HepG2 (cell line): ENCODE data around the gene CLIP2. TPM values are rescaled to one million over a fixed set of nuclear protein-coding genes. Genes with fewer than 3 reads are reported as not detected.

ENCODE experiments used
- ATAC-seq: fragments of 200-7000 bp; cut with Tn5 transposase; 3 replicates; pipeline ENCODE4 v1.9.1; 2020; ENCODE audit warnings: mild to moderate bottlenecking, moderate library complexity
- BruUV-seq: library from RNA; stranded (reverse); fragments of 400-500 nt; replicated peaks from 2 replicates; lab custom pipeline; 2021; lab: Mats Ljungman, UMichigan
- CTCF ChIA-PET: fragments of 300-600 bp; formaldehyde crosslinking; extraction: SDS; loops from one replicate; lab custom pipeline; 2021; ENCODE audit warnings: low total read pairs, inconsistent platforms, low intra/inter-chr PET ratio; lab: Yijun Ruan, JAX
- POLR2A ChIA-PET: fragments of 350-600 bp; sonication (Branson Sonifier 250); formaldehyde crosslinking; loops from one replicate; lab custom pipeline; 2020; ENCODE audit warnings: antibody characterized with exemption, inconsistent platforms; lab: Yijun Ruan, JAX
- DNase-seq: peaks from one replicate; pipeline ENCODE4 v3.0.0-alpha.2; 2015; ENCODE audit warnings: low spot score
- FAIRE-seq: peaks from 3 replicates; lab custom pipeline; 2011; peaks lifted over from hg19 to GRCh38; lab: Jason Lieb, UNC
- H2AFZ ChIP-seq: one replicate; pipeline ENCODE4 v1.6.1; 2011; ENCODE audit warnings: low read length, inconsistent platforms
- H3K27ac ChIP-seq: fragments of 300-600 bp; 3 replicates; pipeline ENCODE4 v1.8.0; 2011; ENCODE audit warnings: mixed run types, mild to moderate bottlenecking, mixed read lengths, low read length, inconsistent platforms; ENCODE audit not compliant: insufficient read depth; ENCODE audit errors: extremely low read length
- H3K27me3 ChIP-seq, 2 experiments: fragments of 200-600 bp in 1 of 2; 2 replicates in 1 of 2; 3 replicates in 1 of 2; pipeline versions ENCODE4 v1.6.0 to v1.8.0; 2011; ENCODE audit warnings: low read length in 2 of 2, mild to moderate bottlenecking in 2 of 2, moderate library complexity in 2 of 2, inconsistent platforms in 1 of 2; ENCODE audit not compliant: insufficient read depth in 2 of 2, control insufficient read depth in 1 of 2
- H3K36me3 ChIP-seq, 2 experiments: fragments of 200-600 bp in 1 of 2; replicated peaks in 1 of 2; 2 replicates in 1 of 2; 3 replicates in 1 of 2; pipeline versions ENCODE4 v1.5.1 to v1.8.0; 2011; ENCODE audit warnings: low read length in 2 of 2, inconsistent platforms in 1 of 2; ENCODE audit not compliant: insufficient read depth in 2 of 2, control insufficient read depth in 1 of 2
- H3K4me1 ChIP-seq: 2 replicates; pipeline ENCODE4 v1.5.1; 2012; ENCODE audit warnings: low read length, inconsistent platforms; ENCODE audit not compliant: insufficient read depth
- H3K4me2 ChIP-seq: 2 replicates; pipeline ENCODE4 v1.6.0; 2011; ENCODE audit warnings: low read depth, low read length, inconsistent platforms
- H3K4me3 ChIP-seq, 3 experiments: fragments of 200-600 bp in 1 of 3; sonication (generic), shearing (Covaris generic) in 1 of 3; replicated peaks in 1 of 3; 2 replicates each; pipeline ENCODE4 v1.5.1; 2011 to 2016; ENCODE audit warnings: low read length in 3 of 3, inconsistent platforms in 2 of 3, low read depth in 2 of 3, mild to moderate bottlenecking in 2 of 3, control low read depth in 1 of 3, mixed read lengths in 1 of 3; ENCODE audit not compliant: insufficient read depth in 1 of 3
- H3K79me2 ChIP-seq: one replicate; pipeline ENCODE4 v1.6.1; 2011; ENCODE audit warnings: low read length, inconsistent platforms; ENCODE audit not compliant: insufficient read depth
- H3K9ac ChIP-seq: 2 replicates; pipeline ENCODE4 v1.6.0; 2011; ENCODE audit warnings: mild to moderate bottlenecking, low read depth, low read length, inconsistent platforms; ENCODE audit not compliant: insufficient read depth
- H3K9me3 ChIP-seq: 2 replicates; pipeline ENCODE4 v1.5.1; 2012; ENCODE audit warnings: mild to moderate bottlenecking, low read length
- H4K20me1 ChIP-seq: 2 replicates; pipeline ENCODE4 v1.6.0; 2011; ENCODE audit warnings: inconsistent platforms, mild to moderate bottlenecking, low read length, moderate library complexity; ENCODE audit not compliant: insufficient read depth
- AHDC1 ChIP-seq: sonication (generic); formaldehyde crosslinking; IDR thresholded peaks from 2 replicates; pipeline ENCODE4 v1.5.1; 2020; ENCODE audit warnings: mild to moderate bottlenecking, missing genetic modification reagents, borderline replicate concordance
- KDM1A ChIP-seq: IDR thresholded peaks from 2 replicates; pipeline ENCODE4 v1.6.1; 2016; ENCODE audit warnings: missing compliant biosample characterization
- SRY ChIP-seq: sonication (generic); formaldehyde crosslinking; IDR thresholded peaks from 2 replicates; pipeline ENCODE4 v1.8.0; 2022; ENCODE audit warnings: mild to moderate bottlenecking, missing genetic modification reagents
- ZBTB7A ChIP-seq: sonication (generic); formaldehyde crosslinking; IDR thresholded peaks from 2 replicates; pipeline ENCODE4 v1.8.0; 2022; ENCODE audit warnings: mild to moderate bottlenecking, missing genetic modification reagents
- ZFP41 ChIP-seq: sonication (generic); formaldehyde crosslinking; IDR thresholded peaks from 2 replicates; pipeline ENCODE4 v1.4.0; 2020; ENCODE audit warnings: mild to moderate bottlenecking, missing genetic modification reagents, borderline replicate concordance
- ZKSCAN8 ChIP-seq: IDR thresholded peaks from 2 replicates; pipeline ENCODE4 v1.6.1; 2016; ENCODE audit warnings: borderline replicate concordance, missing genetic modification reagents, missing compliant biosample characterization
- ZNF513 ChIP-seq: sonication (generic); formaldehyde crosslinking; conservative IDR thresholded peaks from 2 replicates; pipeline ENCODE4 v1.5.0; 2020; ENCODE audit warnings: missing genetic modification reagents
- ZNF710 ChIP-seq: sonication (generic); formaldehyde crosslinking; IDR thresholded peaks from 2 replicates; pipeline ENCODE4 v1.5.0; 2020; ENCODE audit warnings: mild to moderate bottlenecking, missing genetic modification reagents, borderline replicate concordance
- ZNF879 ChIP-seq: sonication (generic); formaldehyde crosslinking; IDR thresholded peaks from 2 replicates; pipeline ENCODE4 v1.8.1; 2023; ENCODE audit warnings: missing genetic modification reagents
- ZSCAN25 ChIP-seq: sonication (generic); formaldehyde crosslinking; IDR thresholded peaks from 2 replicates; pipeline ENCODE4 v1.8.0; 2022; ENCODE audit warnings: mild to moderate bottlenecking, missing genetic modification reagents
- WGBS: methylation state at CpG from one replicate; pipeline ENCODE4 v1.1.6; 2017; ENCODE audit warnings: low lambda C conversion rate; 5-methylcytosine and 5-hydroxymethylcytosine counted together
- in situ Hi-C: cut with HindIII; loops from 2 replicates; pipeline ENCODE4 v1.10.0; 2017; ENCODE audit warnings: low pct_unique_long_range_greater_than_20kb; ENCODE audit not compliant: extremely low pct_ligation_motif_present
- intact Hi-C: fragments of 100-400 bp; cut with micrococcal nuclease; formaldehyde crosslinking; loops from one replicate; pipeline ENCODE4 v1.10.0; 2022; ENCODE audit not compliant: unreplicated experiment
- polyA plus RNA-seq, 8 experiments: library from polyadenylated mRNA; depleted of rRNA in 3 of 8; stranded (reverse) in 7 of 8; unstranded in 1 of 8; fragments of >200 nt; fragmentation: Illumina TruSeq in 4 of 8; extraction: Trizol in 4 of 8; gene quantifications; 2 replicates each; pipeline versions ENCODE4 v1.2.1 to v1.2.3, GENCODE V29; 2011 to 2016; ENCODE audit warnings: low read depth in 4 of 8, missing spikeins in 1 of 8, mixed read lengths in 1 of 8; ENCODE audit not compliant: insufficient read depth in 1 of 8
- total RNA-seq, 5 experiments: library from RNA; depleted of rRNA; stranded (reverse); fragments of >200 nt; fragmentation: Illumina TruSeq; extraction: Trizol; gene quantifications; 2 replicates each; pipeline ENCODE4 v1.2.3, GENCODE V29; 2016; ENCODE audit warnings: low read depth in 1 of 5

CLIP2 gene
- total and polyA plus RNA-seq, 2 of the 13 experiments (the other 11 are each of a cell fraction or from before 2014, with no cell fraction given) = 6.5 to 17.4 TPM

GRCh38 chr7:74334030-74334429 is 44.8 kb downstream of the CLIP2 start:
- no peak for FAIRE-seq

More at GRCh38 chr7:74334030-74334429, 44.8 kb downstream of the CLIP2 start:
- BruUV-seq = no TSS peak
- POLR2A ChIA-PET = no interaction called here
- H3K27ac ChIP-seq = no peak overlapping the region
- H3K9ac ChIP-seq = no peak overlapping the region
- intact Hi-C loops (no loop called here), in situ Hi-C loops (no loop called here)
- no peaks in the 10 kb centered on the region for H3K9me3 ChIP-seq
- H3K4me3 ChIP-seq = no peak overlapping the region
- H3K79me2 ChIP-seq = no peaks in the 10 kb centered on the region
- CTCF ChIA-PET = no interaction called here
- DNase-seq (no peak), ATAC-seq (no peak)
- TF ChIP-seq ZNF879 (CRISPR knock-in tag) (no peak), KDM1A (no peak), ZFP41 (no peak), ZKSCAN8 (CRISPR knock-in tag) (no peak), SRY (CRISPR knock-in tag) (no peak), ZSCAN25 (CRISPR knock-in tag) (no peak), AHDC1 (CRISPR knock-in tag) (no peak), ZBTB7A (CRISPR knock-in tag) (no peak), ZNF513 (CRISPR knock-in tag) (no peak), ZNF710 (CRISPR knock-in tag) (no peak)
- peaks cover 6 to 17% of the 10 kb centered on the region in 2 experiments; a peak in 3 of 5 replicates for H3K36me3 ChIP-seq
- 91% methylated on average over 7 of the region's 11 CpGs for whole genome bisulfite sequencing
- no peak overlapping the region for H2AFZ ChIP-seq
- H3K27me3 ChIP-seq = no peaks in the 10 kb centered on the region
- H4K20me1 ChIP-seq = no peaks in the 10 kb centered on the region
- H3K4me1 ChIP-seq = no peaks in the 10 kb centered on the region
- no peak overlapping the region for H3K4me2 ChIP-seq
